Liver (tissue), 9 donors: ENCODE measurements around the gene ICAM3. TPM values are rescaled to one million over a fixed set of nuclear protein-coding genes. Genes with fewer than 3 reads are reported as not detected.

Experiments used
- DNase-seq: peaks from one replicate; pipeline ENCODE4 v3.0.0-alpha.2; 2017; ENCODE audit warnings: low spot score
- H3K27ac ChIP-seq, 2 donors: one replicate each; pipeline ENCODE4 v1.7.0; 2013; ENCODE audit warnings: inconsistent platforms in 2 of 2, low read length in 2 of 2, control low read depth in 1 of 2, low read depth in 1 of 2, mild to moderate bottlenecking in 1 of 2
- H3K27me3 ChIP-seq, 4 donors: one replicate each; pipeline versions ENCODE4 v1.6.1 to v1.7.0; 2013; ENCODE audit warnings: low read length in 3 of 4, inconsistent platforms in 1 of 4, mild to moderate bottlenecking in 1 of 4, moderate library complexity in 1 of 4; ENCODE audit not compliant: control insufficient read depth in 4 of 4, insufficient read depth in 4 of 4
- H3K36me3 ChIP-seq, 4 donors: one replicate each; pipeline versions ENCODE4 v1.6.1 to v1.7.0; 2013; ENCODE audit warnings: low read length in 3 of 4, mild to moderate bottlenecking in 3 of 4, low read depth in 1 of 4, moderate library complexity in 1 of 4; ENCODE audit not compliant: control insufficient read depth in 4 of 4, insufficient read depth in 3 of 4
- H3K4me1 ChIP-seq, 4 donors: one replicate each; pipeline versions ENCODE4 v1.6.1 to v1.7.0; 2013; ENCODE audit warnings: low read length in 3 of 4, mild to moderate bottlenecking in 3 of 4, moderate library complexity in 1 of 4; ENCODE audit not compliant: control insufficient read depth in 4 of 4, insufficient read depth in 4 of 4
- H3K4me3 ChIP-seq, 3 donors: one replicate each; pipeline versions ENCODE4 v1.6.1 to v1.7.0; 2013; ENCODE audit warnings: low read length in 3 of 3, control low read depth in 1 of 3, low read depth in 1 of 3, mild to moderate bottlenecking in 1 of 3
- H3K9ac ChIP-seq, 2 donors: one replicate each; pipeline ENCODE4 v1.7.0; 2013; ENCODE audit warnings: low read length in 2 of 2, mild to moderate bottlenecking in 2 of 2, moderate library complexity in 2 of 2, control low read depth in 1 of 2, low read depth in 1 of 2
- H3K9me3 ChIP-seq, 4 donors: one replicate each; pipeline versions ENCODE4 v1.6.1 to v1.7.0; 2013; ENCODE audit warnings: low read length in 3 of 4; ENCODE audit not compliant: control insufficient read depth in 4 of 4
- ATF3 ChIP-seq: IDR thresholded peaks from 2 replicates; pipeline ENCODE4 v1.6.1; 2016; ENCODE audit warnings: antibody characterized with exemption
- CTCF ChIP-seq: fragments of 150-350 bp; IDR thresholded peaks from 2 replicates; pipeline ENCODE4 v1.5.1; 2017; ENCODE audit warnings: improper control_type of control experiment, low read depth, low read length; ENCODE audit not compliant: missing input control
- EGR1 ChIP-seq, 2 donors: IDR thresholded peaks; 2 replicates each; pipeline ENCODE4 v1.6.1; 2016 to 2018; ENCODE audit warnings: antibody characterized with exemption in 2 of 2, low read depth in 2 of 2
- FOXA1 ChIP-seq: IDR thresholded peaks from 2 replicates; pipeline ENCODE4 v1.6.1; 2016; ENCODE audit warnings: antibody characterized with exemption
- FOXA2 ChIP-seq: IDR thresholded peaks from 2 replicates; pipeline ENCODE4 v1.6.1; 2016; ENCODE audit warnings: antibody characterized with exemption
- GABPA ChIP-seq, 2 donors: IDR thresholded peaks in 1 of 2; conservative IDR thresholded peaks in 1 of 2; 2 replicates each; pipeline ENCODE4 v1.6.1; 2016; ENCODE audit warnings: antibody characterized with exemption in 2 of 2, mild to moderate bottlenecking in 1 of 2, moderate library complexity in 1 of 2
- HNF4A ChIP-seq, 2 donors: conservative IDR thresholded peaks; 2 replicates each; pipeline ENCODE4 v1.6.1; 2016; ENCODE audit warnings: antibody characterized with exemption in 2 of 2, mild to moderate bottlenecking in 2 of 2
- HNF4G ChIP-seq: IDR thresholded peaks from 2 replicates; pipeline ENCODE4 v1.6.1; 2016; ENCODE audit warnings: antibody characterized with exemption
- JUND ChIP-seq, 2 donors: IDR thresholded peaks; 2 replicates each; pipeline ENCODE4 v1.6.1; 2016; ENCODE audit warnings: antibody characterized with exemption in 2 of 2
- MAX ChIP-seq: IDR thresholded peaks from 2 replicates; pipeline ENCODE4 v1.6.1; 2016; ENCODE audit warnings: antibody characterized with exemption
- NR2F2 ChIP-seq: IDR thresholded peaks from 2 replicates; pipeline ENCODE4 v1.6.1; 2016; ENCODE audit warnings: antibody characterized with exemption
- RAD21 ChIP-seq, 2 donors: IDR thresholded peaks; 2 replicates each; pipeline ENCODE4 v1.6.1; 2016; ENCODE audit warnings: antibody characterized with exemption in 2 of 2, mild to moderate bottlenecking in 2 of 2
- REST ChIP-seq: IDR thresholded peaks from 2 replicates; pipeline ENCODE4 v1.6.1; 2016; ENCODE audit warnings: antibody characterized with exemption, mild to moderate bottlenecking
- RXRA ChIP-seq, 2 donors: IDR thresholded peaks; 2 replicates each; pipeline ENCODE4 v1.6.1; 2017 to 2018; ENCODE audit warnings: antibody characterized with exemption in 2 of 2, mild to moderate bottlenecking in 1 of 2
- SP1 ChIP-seq: IDR thresholded peaks from 2 replicates; pipeline ENCODE4 v1.6.1; 2018; ENCODE audit warnings: antibody characterized with exemption, mild to moderate bottlenecking
- TAF1 ChIP-seq: conservative IDR thresholded peaks from 2 replicates; pipeline ENCODE4 v1.6.1; 2016; ENCODE audit warnings: antibody characterized with exemption, mild to moderate bottlenecking
- YY1 ChIP-seq: IDR thresholded peaks from 2 replicates; pipeline ENCODE4 v1.6.1; 2016; ENCODE audit warnings: antibody characterized with exemption, mild to moderate bottlenecking
- ZBTB33 ChIP-seq: IDR thresholded peaks from 2 replicates; pipeline ENCODE4 v1.6.1; 2016; ENCODE audit warnings: antibody characterized with exemption
- WGBS: extraction: QIAGEN DNeasy Blood & Tissue Kit; methylation state at CpG from one replicate; pipeline ENCODE4 v1.1.7; 2013; 5-methylcytosine and 5-hydroxymethylcytosine counted together
- polyA plus RNA-seq, 2 donors: library from polyadenylated mRNA; stranded (reverse) in 1 of 2; unstranded in 1 of 2; fragments of 200-250 nt in 1 of 2; fragments of >200 nt in 1 of 2; fragmentation: Nextera tagmentation in 1 of 2; extraction: Ambion mirVana in 1 of 2; gene quantifications; one replicate each; pipeline versions ENCODE4 v1.2.1 to v1.2.3, GENCODE V29; 2013 to 2015
- total RNA-seq, 2 donors: library from RNA; depleted of rRNA; stranded (reverse); fragments of >200 nt; gene quantifications; one replicate each; pipeline ENCODE4 v1.2.3, GENCODE V29; 2014
- donor health status: healthy.
- donor health status: healthy.
- donor health status: healthy.
- donor health status: healthy.
- donor health status: healthy.

Gene ICAM3
- total and polyA plus RNA-seq, 4 donors: 15.9 to 62.8 (median 21.0) TPM

GRCh38 chr19:10291554-10292205 is 47.7 kb downstream of the ICAM3 start:
- Histone ChIP-seq H3K9me3 (no peaks in the 10 kb centered on the region), H3K4me3 (peak overlapping the region in 1 of 3 donors; percentile 34), H3K27ac (no peak overlapping the region), H3K36me3 (no peaks in the 10 kb centered on the region), H3K4me1 (peaks cover 21 to 50% (median 40%) of the 10 kb centered on the region in 4 donors), H3K27me3 (peaks cover 2 to 16% (median 7%) of the 10 kb centered on the region in 4 donors), H3K9ac (no peak overlapping the region)
- WGBS: 3% methylated on average over 49 of the region's 49 CpGs
- TF ChIP-seq NR2F2: no peak
- TF ChIP-seq SP1: no peak
- TF ChIP-seq JUND (IDR thresholded peaks at IDR 0.05): no peak
- no peak for DNase-seq

- 2% methylated on average over 57 of the region's 57 CpGs for WGBS
Measured at GRCh38 chr19:10290876-10291553, 48.4 kb downstream of the ICAM3 start.

More at GRCh38 chr19:10290876-10291553, 48.4 kb downstream of the ICAM3 start:
- H3K9me3 ChIP-seq: no peaks in the 10 kb centered on the region
- peaks cover 2 to 16% (median 7%) of the 10 kb centered on the region in 4 donors for H3K27me3 ChIP-seq
- H3K4me1 ChIP-seq: peaks cover 22 to 53% (median 42%) of the 10 kb centered on the region in 4 donors
- H3K36me3 ChIP-seq: peaks cover 0 to 2% (median 1%) of the 10 kb centered on the region in 4 donors
- TF ChIP-seq RAD21 (IDR thresholded peaks at IDR 0.05): no peak
- TF ChIP-seq REST: no peak
- TF ChIP-seq ATF3: no peak
- no peak for TF ChIP-seq GABPA (IDR thresholded peaks at IDR 0.05 in 1 of 2, conservative IDR thresholded peaks at IDR 0.05 in 1 of 2)
- TF ChIP-seq EGR1 (IDR thresholded peaks at IDR 0.05; ENCODE audit: low read depth in 2 of 2): no peak
- no peak for TF ChIP-seq YY1
- no peak for TF ChIP-seq HNF4G
- no peak for TF ChIP-seq SP1
- no peak for TF ChIP-seq TAF1
- TF ChIP-seq HNF4A (conservative IDR thresholded peaks at IDR 0.05): no peak
- no peak for TF ChIP-seq JUND (IDR thresholded peaks at IDR 0.05)
- no peak for TF ChIP-seq ZBTB33
- no peak for TF ChIP-seq FOXA1
- TF ChIP-seq NR2F2: no peak
- no peak for TF ChIP-seq RXRA (IDR thresholded peaks at IDR 0.05)
- TF ChIP-seq MAX: no peak
- TF ChIP-seq FOXA2: no peak
- no peak for TF ChIP-seq CTCF
- peak; percentile 87 for DNase-seq
- peak overlapping the region in 1 of 3 donors; percentile 34 for H3K4me3 ChIP-seq
- no peak overlapping the region for H3K27ac ChIP-seq
- H3K9ac ChIP-seq: no peak overlapping the region
